T-helper 1 cell treated with Interleukin-12 subunit alpha and Interleukin-12 subunit beta and Interleukin-4 antibody, amounts not matched to agents 30 μg/mL and 1 μg/mL, for 36 hours (primary cell): ENCODE measurements around the gene LCE1E.

ENCODE experiments used
- H3K27ac Mint-ChIP-seq: one replicate; pipeline ENCODE4 v1.8.0; 2021; ENCODE audit warnings: mild to moderate bottlenecking, mixed read lengths
- H3K27me3 Mint-ChIP-seq: one replicate; pipeline ENCODE4 v1.8.0; 2021; ENCODE audit warnings: low read depth, mixed read lengths
- H3K36me3 Mint-ChIP-seq: one replicate; pipeline ENCODE4 v1.8.0; 2021; ENCODE audit warnings: low read depth, mixed read lengths
- H3K4me1 Mint-ChIP-seq: one replicate; pipeline ENCODE4 v1.8.0; 2021; ENCODE audit warnings: low read depth, mixed read lengths
- H3K4me3 Mint-ChIP-seq: one replicate; pipeline ENCODE4 v1.8.0; 2021; ENCODE audit warnings: mild to moderate bottlenecking, moderate library complexity, mixed read lengths
- H3K9me3 Mint-ChIP-seq: one replicate; pipeline ENCODE4 v1.8.0; 2021; ENCODE audit warnings: mixed read lengths

LCE1E gene

GRCh38 chr1:152817309-152817708 is 31.3 kb downstream of the LCE1E start:
- Mint-ChIP-seq H3K27ac (no peak overlapping the region), H3K36me3 (no peaks in the 10 kb centered on the region), H3K4me3 (no peak overlapping the region), H3K27me3 (no peaks in the 10 kb centered on the region), H3K4me1 (no peaks in the 10 kb centered on the region), H3K9me3 (peaks cover 4% of the 10 kb centered on the region)

GRCh38 chr1:152823294-152823693 is 37.2 kb downstream of the LCE1E start:
- Mint-ChIP-seq H3K9me3 (no peaks in the 10 kb centered on the region), H3K36me3 (no peaks in the 10 kb centered on the region), H3K27me3 (peaks cover 9% of the 10 kb centered on the region), H3K27ac (no peak overlapping the region), H3K4me3 (no peak overlapping the region), H3K4me1 (no peaks in the 10 kb centered on the region)

GRCh38 chr1:152824964-152825363 is 38.9 kb downstream of the LCE1E start:
- Mint-ChIP-seq H3K9me3 (no peaks in the 10 kb centered on the region), H3K27ac (no peak overlapping the region), H3K27me3 (peaks cover 9% of the 10 kb centered on the region), H3K36me3 (no peaks in the 10 kb centered on the region), H3K4me3 (no peak overlapping the region), H3K4me1 (no peaks in the 10 kb centered on the region)

- no peaks in the 10 kb centered on the region for H3K36me3 Mint-ChIP-seq
- no peak within 1 kb of the TSS for H3K4me3 Mint-ChIP-seq
- H3K9me3 Mint-ChIP-seq = no peaks in the 10 kb centered on the region
- H3K4me1 Mint-ChIP-seq = no peaks in the 10 kb centered on the region
- no peak within 1 kb of the TSS for H3K27ac Mint-ChIP-seq
- peaks cover 9% of the 10 kb centered on the region for H3K27me3 Mint-ChIP-seq
Measured at GRCh38 chr1:152827173-152827572, 41.1 kb downstream of the LCE1E start, which contains the start of gene LCE1A. LCE1A (plus strand) TSS chr1:152827473; CDS start chr1:152827473, 0 bp downstream.

- H3K27me3 Mint-ChIP-seq = no peaks in the 10 kb centered on the region
- no peaks in the 10 kb centered on the region for H3K36me3 Mint-ChIP-seq
- H3K9me3 Mint-ChIP-seq = no peaks in the 10 kb centered on the region
- H3K4me3 Mint-ChIP-seq = no peak overlapping the region
- H3K27ac Mint-ChIP-seq = no peak overlapping the region
- no peaks in the 10 kb centered on the region for H3K4me1 Mint-ChIP-seq
Measured at GRCh38 chr1:152836870-152837269, 50.8 kb downstream of the LCE1E start.
